ENCODE measurements around the gene RAB37.

GRCh38 chr17:74694081-74694480 lies 43.0 kb upstream of the RAB37 start:
- TF ChIP-seq CTCF (IDR thresholded peaks at IDR 0.05) = no peak
- TF ChIP-seq POLR2A (IDR thresholded peaks at IDR 0.05) = no peak

Data from body of pancreas (tissue), 4 donors.